HL-60 (cell line): ENCODE measurements around the gene REG3G.

ENCODE experiments used
- CTCF ChIP-seq: IDR thresholded peaks from one replicate; pipeline ENCODE4 v1.5.1; 2011; ENCODE audit warnings: low read length, control low read depth, inconsistent platforms; ENCODE audit not compliant: insufficient read depth
- POLR2AphosphoS5 ChIP-seq: IDR thresholded peaks from 2 replicates; pipeline ENCODE4 v1.6.1; 2012; ENCODE audit warnings: low read depth

- TF ChIP-seq CTCF (no peak), POLR2AphosphoS5 (no peak)
Measured at GRCh38 chr2:78992451-78992806, 33.1 kb upstream of the REG3G start.
